ENCODE measurements around the gene PDX1. TPM values are rescaled to one million over a fixed set of nuclear protein-coding genes. Genes with fewer than 3 reads are reported as not detected.

The PDX1 gene
- total RNA-seq, 4 donors from 2014 or later = not detected

GRCh38 chr13:27920677-27921420 is 1.0 kb downstream of the PDX1 start:
- H3K4me1 ChIP-seq = peaks cover 62% of the 10 kb centered on the region
- no peak for DNase-seq (ENCODE audit: low spot score in 2 of 2)
- H3K27me3 ChIP-seq = peaks cover 100% of the 10 kb centered on the region
- peak overlapping the region; percentile 51 for H3K4me3 ChIP-seq
- no peaks in the 10 kb centered on the region for H3K9me3 ChIP-seq
- H3K36me3 ChIP-seq = no peaks in the 10 kb centered on the region
- 2% methylated on average over 14 of the region's 40 CpGs for WGBS
- no peak overlapping the region for H3K27ac ChIP-seq
- TF ChIP-seq POLR2A (IDR thresholded peaks at IDR 0.05) (no peak), POLR2AphosphoS5 (IDR thresholded peaks at IDR 0.05) (no peak), EP300 (IDR thresholded peaks at IDR 0.05) (no peak)
- TF ChIP-seq, protein P1, sequence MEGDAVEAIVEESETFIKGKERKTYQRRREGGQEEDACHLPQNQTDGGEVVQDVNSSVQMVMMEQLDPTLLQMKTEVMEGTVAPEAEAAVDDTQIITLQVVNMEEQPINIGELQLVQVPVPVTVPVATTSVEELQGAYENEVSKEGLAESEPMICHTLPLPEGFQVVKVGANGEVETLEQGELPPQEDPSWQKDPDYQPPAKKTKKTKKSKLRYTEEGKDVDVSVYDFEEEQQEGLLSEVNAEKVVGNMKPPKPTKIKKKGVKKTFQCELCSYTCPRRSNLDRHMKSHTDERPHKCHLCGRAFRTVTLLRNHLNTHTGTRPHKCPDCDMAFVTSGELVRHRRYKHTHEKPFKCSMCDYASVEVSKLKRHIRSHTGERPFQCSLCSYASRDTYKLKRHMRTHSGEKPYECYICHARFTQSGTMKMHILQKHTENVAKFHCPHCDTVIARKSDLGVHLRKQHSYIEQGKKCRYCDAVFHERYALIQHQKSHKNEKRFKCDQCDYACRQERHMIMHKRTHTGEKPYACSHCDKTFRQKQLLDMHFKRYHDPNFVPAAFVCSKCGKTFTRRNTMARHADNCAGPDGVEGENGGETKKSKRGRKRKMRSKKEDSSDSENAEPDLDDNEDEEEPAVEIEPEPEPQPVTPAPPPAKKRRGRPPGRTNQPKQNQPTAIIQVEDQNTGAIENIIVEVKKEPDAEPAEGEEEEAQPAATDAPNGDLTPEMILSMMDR (IDR thresholded peaks at IDR 0.05) = no peak

- H3K27ac ChIP-seq = no peak overlapping the region
- H3K4me1 ChIP-seq = peaks cover 65% of the 10 kb centered on the region
- H3K27me3 ChIP-seq = peaks cover 100% of the 10 kb centered on the region
- no peak for DNase-seq (ENCODE audit: low spot score in 2 of 2)
- no peaks in the 10 kb centered on the region for H3K36me3 ChIP-seq
- TF ChIP-seq, protein P1 (IDR thresholded peaks at IDR 0.05) = no peak
- TF ChIP-seq EP300 (IDR thresholded peaks at IDR 0.05) = no peak
- TF ChIP-seq POLR2A (IDR thresholded peaks at IDR 0.05) = no peak
- TF ChIP-seq POLR2AphosphoS5 (IDR thresholded peaks at IDR 0.05) = no peak
- no peaks in the 10 kb centered on the region for H3K9me3 ChIP-seq
- peak overlapping the region; percentile 51 for H3K4me3 ChIP-seq
- 5% methylated on average over 11 of the region's 41 CpGs for WGBS
Observed at GRCh38 chr13:27921421-27921960, 1.7 kb downstream of the PDX1 start.

DNA sequence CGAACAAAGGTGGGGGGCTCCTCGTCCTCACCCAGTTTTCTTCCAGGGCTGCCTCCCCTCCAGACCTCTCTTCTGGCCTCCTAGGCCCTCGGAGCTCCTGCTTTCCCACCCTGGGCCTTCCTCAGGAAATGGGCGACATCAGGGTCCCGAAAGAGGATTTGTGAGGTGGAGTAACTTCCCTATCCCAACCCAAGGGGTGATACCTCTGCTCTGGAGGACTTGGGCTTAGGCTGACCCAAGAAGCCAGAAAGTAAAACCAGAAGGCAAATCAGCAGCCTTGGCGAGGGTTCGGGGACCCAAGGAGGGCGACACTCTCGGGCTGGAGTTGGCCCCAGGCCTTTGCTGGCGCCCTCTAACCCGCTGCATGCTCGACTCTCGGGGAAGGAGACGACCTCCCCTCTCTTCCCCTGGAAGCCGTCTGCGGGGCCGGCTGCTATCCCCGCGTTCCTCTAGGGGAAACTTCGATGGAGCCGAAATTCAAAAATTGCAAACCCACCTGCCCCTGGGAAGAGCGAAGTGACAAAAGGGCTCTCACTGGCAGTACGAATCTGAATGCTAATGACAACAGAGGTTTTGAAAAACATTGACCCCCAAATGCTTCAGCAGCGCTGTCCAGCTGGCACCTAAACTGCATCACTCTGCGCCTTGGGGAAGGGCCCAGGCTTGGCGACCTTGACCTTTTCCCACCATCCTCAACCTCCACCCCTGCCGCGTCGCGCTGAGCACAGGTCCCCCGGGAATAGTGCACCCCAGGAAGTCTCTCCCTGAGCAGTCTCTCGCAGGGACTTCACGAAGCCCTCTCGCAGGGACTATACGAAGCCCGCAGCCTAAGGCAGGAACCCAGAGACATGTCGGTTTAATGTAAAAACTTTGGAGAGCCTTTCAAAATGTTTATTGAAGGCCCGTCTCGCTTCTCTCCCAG is 2.4 kb downstream of the PDX1 start:
- Histone ChIP-seq H3K36me3 (no peaks in the 10 kb centered on the region), H3K9me3 (no peaks in the 10 kb centered on the region), H3K4me3 (peak overlapping the region; percentile 51), H3K27ac (no peak overlapping the region), H3K4me1 (peaks cover 66% of the 10 kb centered on the region), H3K27me3 (peaks cover 100% of the 10 kb centered on the region)
- DNase-seq (ENCODE audit: low spot score in 2 of 2) = no peak
- 7% methylated on average over 9 of the region's 39 CpGs for WGBS
- TF ChIP-seq POLR2AphosphoS5 (IDR thresholded peaks at IDR 0.05) (no peak), POLR2A (IDR thresholded peaks at IDR 0.05) (no peak), EP300 (IDR thresholded peaks at IDR 0.05) (no peak)
- TF ChIP-seq, protein P1 (IDR thresholded peaks at IDR 0.05) = no peak

DNA sequence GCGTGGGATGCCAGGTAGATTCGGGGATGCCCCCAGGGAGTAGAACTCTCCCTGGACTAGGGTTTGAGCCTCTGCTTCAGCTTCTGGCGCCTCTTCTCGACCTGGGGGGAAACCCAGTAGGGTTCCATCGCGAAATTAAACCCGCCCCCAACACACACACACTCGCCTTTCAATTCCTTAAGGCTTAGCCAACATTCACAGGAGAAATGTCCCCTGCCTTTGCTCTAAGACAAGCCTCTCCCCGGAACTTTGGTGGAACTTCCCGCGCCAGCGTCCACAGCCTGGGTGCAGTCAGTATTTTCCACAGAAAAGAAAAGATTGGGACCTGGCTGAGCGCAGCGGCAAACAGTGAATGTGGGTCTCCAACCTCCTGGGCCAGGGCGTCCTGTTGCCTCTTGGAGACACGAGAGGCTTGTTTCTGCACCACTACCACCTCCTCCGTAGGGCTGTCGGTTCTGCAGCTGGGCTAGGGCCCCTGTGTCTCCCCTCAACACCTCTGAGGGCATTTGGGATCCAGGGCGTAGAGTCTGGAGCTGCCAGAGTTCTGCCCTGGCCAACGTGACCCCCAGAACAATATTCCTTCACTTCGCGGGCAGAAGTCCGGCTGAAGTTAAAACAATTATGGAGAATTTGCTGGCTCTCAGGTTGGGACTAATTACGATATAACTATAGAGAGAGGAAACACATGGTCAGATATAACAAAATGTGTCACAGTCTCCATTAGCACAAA is 3.2 kb downstream of the PDX1 start:
- no peaks in the 10 kb centered on the region for H3K36me3 ChIP-seq
- peaks cover 100% of the 10 kb centered on the region for H3K27me3 ChIP-seq
- no peaks in the 10 kb centered on the region for H3K9me3 ChIP-seq
- H3K4me1 ChIP-seq = peaks cover 65% of the 10 kb centered on the region
- TF ChIP-seq POLR2AphosphoS5 (IDR thresholded peaks at IDR 0.05) = no peak
- no peak for TF ChIP-seq EP300 (IDR thresholded peaks at IDR 0.05)
- TF ChIP-seq, protein P1 (IDR thresholded peaks at IDR 0.05) = no peak
- TF ChIP-seq POLR2A (IDR thresholded peaks at IDR 0.05) = no peak
- no peak for DNase-seq (ENCODE audit: low spot score in 2 of 2)
- H3K27ac ChIP-seq = no peak overlapping the region
- WGBS = 7% methylated on average over 15 of the region's 24 CpGs
- H3K4me3 ChIP-seq = no peak overlapping the region
